HEK293 (cell line): ENCODE measurements around the gene ARHGDIG.

Source experiments
- FEZF1 ChIP-seq: fragments of 450-650 bp; formaldehyde crosslinking; IDR thresholded peaks from 2 replicates; pipeline ENCODE4 v1.5.1; 2016; ENCODE audit warnings: missing biosample characterization, missing genetic modification characterization
- GLI4 ChIP-seq: fragments of 450-650 bp; formaldehyde crosslinking; IDR thresholded peaks from 2 replicates; pipeline ENCODE4 v1.5.1; 2016; ENCODE audit warnings: missing biosample characterization, missing genetic modification characterization
- INSM2 ChIP-seq: fragments of 450-650 bp; formaldehyde crosslinking; IDR thresholded peaks from 2 replicates; pipeline ENCODE4 v1.5.1; 2016; ENCODE audit warnings: missing biosample characterization, missing genetic modification characterization
- MZF1 ChIP-seq: fragments of 450-650 bp; formaldehyde crosslinking; IDR thresholded peaks from 2 replicates; pipeline ENCODE4 v1.5.1; 2017; ENCODE audit warnings: missing biosample characterization, missing genetic modification characterization, borderline replicate concordance
- YY1 ChIP-seq: fragments of 450-650 bp; formaldehyde crosslinking; IDR thresholded peaks from 2 replicates; pipeline ENCODE4 v1.5.1; 2018; ENCODE audit warnings: missing biosample characterization, missing genetic modification characterization
- ZBTB10 ChIP-seq: fragments of 450-650 bp; formaldehyde crosslinking; IDR thresholded peaks from 2 replicates; pipeline ENCODE4 v1.5.1; 2016; ENCODE audit warnings: missing biosample characterization, missing genetic modification characterization
- ZFP41 ChIP-seq: fragments of 450-650 bp; formaldehyde crosslinking; IDR thresholded peaks from 2 replicates; pipeline ENCODE4 v1.5.1; 2016; ENCODE audit warnings: missing biosample characterization, missing genetic modification characterization, borderline replicate concordance
- ZFP69B ChIP-seq: fragments of 450-650 bp; formaldehyde crosslinking; IDR thresholded peaks from 2 replicates; pipeline ENCODE4 v1.5.1; 2016; ENCODE audit warnings: missing biosample characterization, missing genetic modification characterization
- ZNF114 ChIP-seq: fragments of 450-650 bp; formaldehyde crosslinking; IDR thresholded peaks from 2 replicates; pipeline ENCODE4 v1.5.0; 2017; ENCODE audit warnings: missing biosample characterization, missing genetic modification characterization
- ZNF121 ChIP-seq: fragments of 450-650 bp; formaldehyde crosslinking; IDR thresholded peaks from 2 replicates; pipeline ENCODE4 v1.5.1; 2016; ENCODE audit warnings: missing biosample characterization, missing genetic modification characterization
- ZNF148 ChIP-seq: fragments of 450-650 bp; formaldehyde crosslinking; IDR thresholded peaks from 2 replicates; pipeline ENCODE4 v1.5.0; 2017; ENCODE audit warnings: missing biosample characterization, missing genetic modification characterization, borderline replicate concordance
- ZNF174 ChIP-seq: fragments of 450-650 bp; formaldehyde crosslinking; IDR thresholded peaks from 2 replicates; pipeline ENCODE4 v1.5.0; 2017; ENCODE audit warnings: missing biosample characterization, mild to moderate bottlenecking, missing genetic modification characterization
- ZNF175 ChIP-seq: fragments of 450-650 bp; formaldehyde crosslinking; IDR thresholded peaks from 2 replicates; pipeline ENCODE4 v1.5.1; 2016; ENCODE audit warnings: missing biosample characterization, missing genetic modification characterization
- ZNF280D ChIP-seq: fragments of 450-650 bp; formaldehyde crosslinking; IDR thresholded peaks from 2 replicates; pipeline ENCODE4 v1.5.1; 2016; ENCODE audit warnings: missing biosample characterization, missing genetic modification characterization
- ZNF362 ChIP-seq: fragments of 450-650 bp; formaldehyde crosslinking; IDR thresholded peaks from 2 replicates; pipeline ENCODE4 v1.5.1; 2016; ENCODE audit warnings: missing biosample characterization, missing genetic modification characterization
- ZNF473 ChIP-seq: fragments of 450-650 bp; formaldehyde crosslinking; IDR thresholded peaks from 2 replicates; pipeline ENCODE4 v1.5.1; 2017; ENCODE audit warnings: missing biosample characterization, missing genetic modification characterization
- ZNF514 ChIP-seq: fragments of 450-650 bp; formaldehyde crosslinking; IDR thresholded peaks from 2 replicates; pipeline ENCODE4 v1.5.1; 2016; ENCODE audit warnings: missing biosample characterization, missing genetic modification characterization
- ZNF544 ChIP-seq: fragments of 450-650 bp; formaldehyde crosslinking; IDR thresholded peaks from 2 replicates; pipeline ENCODE4 v1.5.0; 2017; ENCODE audit warnings: missing biosample characterization, missing genetic modification characterization
- ZNF571 ChIP-seq: fragments of 450-650 bp; formaldehyde crosslinking; IDR thresholded peaks from 2 replicates; pipeline ENCODE4 v1.5.0; 2017; ENCODE audit warnings: missing biosample characterization, missing genetic modification characterization
- ZNF623 ChIP-seq: fragments of 450-650 bp; formaldehyde crosslinking; IDR thresholded peaks from 2 replicates; pipeline ENCODE4 v1.5.1; 2016; ENCODE audit warnings: missing biosample characterization, missing genetic modification characterization
- ZNF639 ChIP-seq: fragments of 450-650 bp; formaldehyde crosslinking; IDR thresholded peaks from 2 replicates; pipeline ENCODE4 v1.5.1; 2016; ENCODE audit warnings: missing biosample characterization, missing genetic modification characterization
- ZNF645 ChIP-seq: fragments of 450-650 bp; formaldehyde crosslinking; IDR thresholded peaks from 2 replicates; pipeline ENCODE4; 2016; ENCODE audit warnings: missing biosample characterization, missing genetic modification characterization
- ZNF704 ChIP-seq: fragments of 450-650 bp; formaldehyde crosslinking; IDR thresholded peaks from 2 replicates; pipeline ENCODE4 v1.5.1; 2016; ENCODE audit warnings: missing biosample characterization, missing genetic modification characterization
- ZXDB ChIP-seq: fragments of 450-650 bp; formaldehyde crosslinking; IDR thresholded peaks from 2 replicates; pipeline ENCODE4 v1.5.1; 2016; ENCODE audit warnings: missing biosample characterization, missing genetic modification characterization

ARHGDIG gene

GRCh38 chr16:324451-325334 lies 44.3 kb downstream of the ARHGDIG start (continued):
- TF ChIP-seq ZNF280D (tag by site-specific recombination) (no peak), ZNF114 (no peak), ZNF645 (tag by site-specific recombination) (0 out of 2 replicates have a peak, but pooled peaks have one; percentile 26), ZNF571 (tag by site-specific recombination) (no peak), ZNF362 (tag by site-specific recombination) (no peak), ZNF148 (tag by site-specific recombination) (no peak), ZNF121 (no peak), INSM2 (peak; percentile 94), YY1 (no peak), ZNF639 (peak; percentile 93), ZNF704 (tag by site-specific recombination) (no peak), ZNF174 (tag by site-specific recombination) (no peak), ZNF473 (tag by site-specific recombination) (no peak), ZNF623 (tag by site-specific recombination) (no peak), ZXDB (tag by site-specific recombination) (peak; percentile 82), ZNF175 (tag by site-specific recombination) (no peak), GLI4 (tag by site-specific recombination) (no peak), MZF1 (tag by site-specific recombination) (no peak), FEZF1 (tag by site-specific recombination) (peak; percentile 91), ZNF544 (no peak), ZFP41 (tag by site-specific recombination) (no peak), ZFP69B (no peak; the same call in none of the 2 replicates), ZNF514 (tag by site-specific recombination) (no peak), ZBTB10 (tag by site-specific recombination) (no peak)
